ENCODE results near the gene RAB3GAP2.
A peak's percentile ranks its signal among the peaks of the same experiment; 100 is the strongest.

Gene RAB3GAP2

GRCh38 chr1:220283625-220284024, 11.4 kb upstream of the RAB3GAP2 start:
- no peak for TF ChIP-seq CTCF (IDR thresholded peaks at IDR 0.05; ENCODE audit: extremely low read depth, missing control alignments)
- DNase-seq (ENCODE audit: low spot score): no peak

- DNase-seq (ENCODE audit: low spot score): peak; percentile 16
- TF ChIP-seq CTCF (IDR thresholded peaks at IDR 0.05; ENCODE audit: extremely low read depth, missing control alignments): no peak
These were observed 8.9 kb upstream of the RAB3GAP2 start for GRCh38 chr1:220281159-220281574.

GRCh38 chr1:220280249-220280648, 8.0 kb upstream of the RAB3GAP2 start:
- no peak for TF ChIP-seq CTCF (IDR thresholded peaks at IDR 0.05; ENCODE audit: extremely low read depth, missing control alignments)
- DNase-seq (ENCODE audit: low spot score): no peak

- TF ChIP-seq CTCF (IDR thresholded peaks at IDR 0.05; ENCODE audit: extremely low read depth, missing control alignments): no peak
- DNase-seq (ENCODE audit: low spot score): no peak
These were observed 6.7 kb upstream of the RAB3GAP2 start for GRCh38 chr1:220278991-220279390.

GRCh38 chr1:220275430-220275829, 3.2 kb upstream of the RAB3GAP2 start:
- no peak for TF ChIP-seq CTCF (IDR thresholded peaks at IDR 0.05; ENCODE audit: extremely low read depth, missing control alignments)
- DNase-seq (ENCODE audit: low spot score): no peak

GRCh38 chr1:220274251-220274855, 2.1 kb upstream of the RAB3GAP2 start:
- no peak for TF ChIP-seq CTCF (IDR thresholded peaks at IDR 0.05; ENCODE audit: extremely low read depth, missing control alignments)
- no peak for DNase-seq (ENCODE audit: low spot score)

GRCh38 chr1:220272841-220273090, 513 bp upstream of the RAB3GAP2 start:
- TF ChIP-seq CTCF (IDR thresholded peaks at IDR 0.05; ENCODE audit: extremely low read depth, missing control alignments): no peak
- no peak for DNase-seq (ENCODE audit: low spot score)

All from GM20000 (cell line).